Measurements from ENCODE around the gene EXO1. TPM values are rescaled to one million over a fixed set of nuclear protein-coding genes. Genes with fewer than 3 reads are reported as not detected.

The EXO1 gene
- total and polyA plus RNA-seq, 2 donors (not counting 1 experiment from before 2014, with no cell fraction given) = 0.73 to 1.2 TPM

DNA sequence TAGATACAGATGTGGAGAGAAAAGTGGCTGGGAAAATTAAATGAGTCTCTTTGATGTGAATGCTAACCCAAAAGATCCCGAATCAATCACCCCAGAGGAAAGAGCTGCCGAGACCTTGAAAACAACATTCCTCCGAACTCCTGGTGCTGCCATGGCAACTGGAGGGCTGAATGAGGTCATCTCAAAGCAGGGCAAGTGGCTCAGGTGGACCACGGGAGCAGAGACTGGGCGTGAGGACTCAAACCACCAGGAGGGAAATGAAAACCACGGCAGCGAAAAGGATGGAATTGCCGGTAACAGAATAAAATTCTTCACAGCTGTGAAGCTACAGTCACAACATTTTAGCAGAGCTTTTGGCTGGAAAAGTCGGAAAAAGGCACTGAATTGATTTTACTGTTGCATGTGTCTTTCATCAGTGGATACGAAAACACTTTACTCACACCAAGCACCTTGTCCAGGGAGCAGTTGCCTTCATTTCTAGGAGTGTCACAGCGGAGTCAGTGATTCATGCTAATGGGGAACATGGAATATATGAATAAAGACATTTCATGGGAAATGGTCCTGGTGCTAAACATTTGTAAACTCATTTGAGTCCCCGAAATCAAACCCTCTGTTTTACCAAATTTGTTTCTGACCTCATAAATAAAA is 86.3 kb downstream of the EXO1 start:
- Histone ChIP-seq H3K36me3 (replicated peaks in 1 of 2; ENCODE audit: control extremely low read depth in 1 of 2, control insufficient read depth in 1 of 2, extremely low read depth in 1 of 2, insufficient read depth in 2 of 2, low read length in 1 of 2) (no peaks in the 10 kb centered on the region), H2AFZ (ENCODE audit: insufficient read depth, low read depth, low read length, poor library complexity, severe bottlenecking) (no peak overlapping the region), H3K27me3 (replicated peaks in 1 of 4; ENCODE audit: control extremely low read depth in 1 of 4, control insufficient read depth in 3 of 4, insufficient read depth in 4 of 4, low read length in 3 of 4) (no peaks in the 10 kb centered on the region), H3K79me2 (ENCODE audit: control insufficient read depth, insufficient read depth, low read length) (no peaks in the 10 kb centered on the region), H3K9ac (ENCODE audit: low read length) (no peak overlapping the region), H3K4me1 (ENCODE audit: control insufficient read depth in 2 of 2, insufficient read depth in 2 of 2, low read length in 2 of 2) (no peaks in the 10 kb centered on the region), H3K4me3 (ENCODE audit: control extremely low read depth in 1 of 5, extremely low read depth in 1 of 5, insufficient read depth in 1 of 5, low read depth in 2 of 5, low read length in 4 of 5) (no peak overlapping the region), H3K4me2 (replicated peaks; ENCODE audit: low read depth, low read length, poor library complexity, severe bottlenecking) (no peak overlapping the region), H4K20me1 (ENCODE audit: control insufficient read depth, insufficient read depth, low read length, poor library complexity, severe bottlenecking) (no peaks in the 10 kb centered on the region), H3K9me3 (ENCODE audit: control extremely low read depth in 1 of 3, control insufficient read depth in 2 of 3, insufficient read depth in 1 of 3, low read length in 2 of 3) (peaks cover 0 to 6% (median 0%) of the 10 kb centered on the region in 3 donors), H3K27ac (ENCODE audit: low read length in 2 of 2) (no peak overlapping the region)
- Mint-ChIP-seq H3K27ac (no peak overlapping the region), H3K4me3 (no peak overlapping the region), H3K4me1 (no peaks in the 10 kb centered on the region), H3K9me3 (ENCODE audit: insufficient read depth) (peaks cover 5% of the 10 kb centered on the region), H3K27me3 (peaks cover 5% of the 10 kb centered on the region)
- ChIA-PET CTCF (no interaction called here), POLR2A (no interaction called here)
- 39% methylated on average over 7 of the region's 12 CpGs for WGBS (ENCODE audit: insufficient coverage)
- ATAC-seq (ENCODE audit: low read depth) = no peak
- TF ChIP-seq, protein P1, sequence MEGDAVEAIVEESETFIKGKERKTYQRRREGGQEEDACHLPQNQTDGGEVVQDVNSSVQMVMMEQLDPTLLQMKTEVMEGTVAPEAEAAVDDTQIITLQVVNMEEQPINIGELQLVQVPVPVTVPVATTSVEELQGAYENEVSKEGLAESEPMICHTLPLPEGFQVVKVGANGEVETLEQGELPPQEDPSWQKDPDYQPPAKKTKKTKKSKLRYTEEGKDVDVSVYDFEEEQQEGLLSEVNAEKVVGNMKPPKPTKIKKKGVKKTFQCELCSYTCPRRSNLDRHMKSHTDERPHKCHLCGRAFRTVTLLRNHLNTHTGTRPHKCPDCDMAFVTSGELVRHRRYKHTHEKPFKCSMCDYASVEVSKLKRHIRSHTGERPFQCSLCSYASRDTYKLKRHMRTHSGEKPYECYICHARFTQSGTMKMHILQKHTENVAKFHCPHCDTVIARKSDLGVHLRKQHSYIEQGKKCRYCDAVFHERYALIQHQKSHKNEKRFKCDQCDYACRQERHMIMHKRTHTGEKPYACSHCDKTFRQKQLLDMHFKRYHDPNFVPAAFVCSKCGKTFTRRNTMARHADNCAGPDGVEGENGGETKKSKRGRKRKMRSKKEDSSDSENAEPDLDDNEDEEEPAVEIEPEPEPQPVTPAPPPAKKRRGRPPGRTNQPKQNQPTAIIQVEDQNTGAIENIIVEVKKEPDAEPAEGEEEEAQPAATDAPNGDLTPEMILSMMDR (IDR thresholded peaks at IDR 0.05) = no peak
- TF ChIP-seq EZH2 (IDR thresholded peaks at IDR 0.05; ENCODE audit: borderline replicate concordance, insufficient read depth, low read depth, low read length, poor library complexity, severe bottlenecking) = no peak
- no peak for DNase-seq
- intact Hi-C loops (cut with micrococcal nuclease) = no loop called here

DNA sequence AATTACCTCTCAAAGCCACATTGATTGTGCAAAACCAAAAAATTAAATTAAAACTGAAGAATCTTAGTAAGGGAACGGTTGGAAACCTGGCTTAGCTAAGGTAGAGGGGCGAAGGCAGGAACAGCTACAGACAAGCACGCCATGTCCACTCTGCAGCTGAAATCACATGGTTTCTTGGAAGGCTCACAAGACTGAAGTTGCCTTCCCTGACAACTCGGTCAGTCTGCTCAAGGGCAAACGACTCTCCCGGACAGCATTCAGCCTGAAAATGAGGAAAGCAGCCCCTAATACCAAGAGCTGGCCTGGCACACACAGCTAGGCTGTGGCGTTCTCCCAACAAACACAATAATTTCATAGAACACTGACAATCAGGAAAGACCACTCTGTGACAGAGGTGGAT is 86.9 kb downstream of the EXO1 start:
- ChIA-PET CTCF (no interaction called here), POLR2A (no interaction called here)
- Histone ChIP-seq H3K79me2 (ENCODE audit: control insufficient read depth, insufficient read depth, low read length) (no peaks in the 10 kb centered on the region), H3K27ac (ENCODE audit: low read length in 2 of 2) (no peak overlapping the region), H3K4me1 (ENCODE audit: control insufficient read depth in 2 of 2, insufficient read depth in 2 of 2, low read length in 2 of 2) (no peaks in the 10 kb centered on the region), H3K9me3 (ENCODE audit: control extremely low read depth in 1 of 3, control insufficient read depth in 2 of 3, insufficient read depth in 1 of 3, low read length in 2 of 3) (peaks cover 0 to 6% (median 0%) of the 10 kb centered on the region in 3 donors), H3K36me3 (replicated peaks in 1 of 2; ENCODE audit: control extremely low read depth in 1 of 2, control insufficient read depth in 1 of 2, extremely low read depth in 1 of 2, insufficient read depth in 2 of 2, low read length in 1 of 2) (no peaks in the 10 kb centered on the region), H3K4me3 (ENCODE audit: control extremely low read depth in 1 of 5, extremely low read depth in 1 of 5, insufficient read depth in 1 of 5, low read depth in 2 of 5, low read length in 4 of 5) (no peak overlapping the region), H2AFZ (ENCODE audit: insufficient read depth, low read depth, low read length, poor library complexity, severe bottlenecking) (no peak overlapping the region), H3K27me3 (replicated peaks in 1 of 4; ENCODE audit: control extremely low read depth in 1 of 4, control insufficient read depth in 3 of 4, insufficient read depth in 4 of 4, low read length in 3 of 4) (no peaks in the 10 kb centered on the region), H3K9ac (ENCODE audit: low read length) (no peak overlapping the region), H4K20me1 (ENCODE audit: control insufficient read depth, insufficient read depth, low read length, poor library complexity, severe bottlenecking) (no peaks in the 10 kb centered on the region), H3K4me2 (replicated peaks; ENCODE audit: low read depth, low read length, poor library complexity, severe bottlenecking) (no peak overlapping the region)
- Mint-ChIP-seq H3K4me3 (no peak overlapping the region), H3K9me3 (ENCODE audit: insufficient read depth) (peaks cover 5% of the 10 kb centered on the region), H3K27ac (no peak overlapping the region), H3K4me1 (no peaks in the 10 kb centered on the region), H3K27me3 (peaks cover 5% of the 10 kb centered on the region)
- 75% methylated on average over 7 of the region's 7 CpGs for WGBS (ENCODE audit: insufficient coverage)
- DNase-seq (no peak), ATAC-seq (ENCODE audit: low read depth) (no peak)
- TF ChIP-seq, protein P1 (IDR thresholded peaks at IDR 0.05) = no peak
- TF ChIP-seq EZH2 (IDR thresholded peaks at IDR 0.05; ENCODE audit: borderline replicate concordance, insufficient read depth, low read depth, low read length, poor library complexity, severe bottlenecking) = no peak
- intact Hi-C loops (cut with micrococcal nuclease) = no loop called here

All from B cell (primary cell).